ENCODE data around the gene KIAA1217. TPM values are rescaled to one million over a fixed set of nuclear protein-coding genes. Genes with fewer than 3 reads are reported as not detected.

Gene KIAA1217
- total RNA-seq, 1 experiment from 2014 or later: 7.8 TPM

DNA sequence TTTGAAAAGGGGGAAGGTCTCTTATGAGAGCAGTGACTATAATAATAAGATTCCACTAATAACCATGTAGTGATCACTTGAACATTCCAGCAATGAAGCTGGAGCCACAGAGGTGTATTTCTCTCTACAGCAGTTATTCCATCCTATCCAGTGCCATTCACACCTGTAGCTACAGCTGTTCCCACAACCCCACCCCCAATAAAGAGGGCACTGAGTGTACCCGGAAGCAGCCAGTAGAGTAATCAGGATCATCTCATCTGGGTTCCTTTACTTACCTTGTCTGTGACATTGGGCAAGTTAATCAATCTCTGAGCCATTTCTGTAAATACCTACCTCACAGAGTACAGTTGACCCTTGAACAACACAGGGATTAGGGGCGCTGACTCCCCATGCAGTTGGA lies 188.7 kb downstream of the KIAA1217 start (continued):
- TF ChIP-seq, protein P1, sequence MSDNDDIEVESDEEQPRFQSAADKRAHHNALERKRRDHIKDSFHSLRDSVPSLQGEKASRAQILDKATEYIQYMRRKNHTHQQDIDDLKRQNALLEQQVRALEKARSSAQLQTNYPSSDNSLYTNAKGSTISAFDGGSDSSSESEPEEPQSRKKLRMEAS (IDR thresholded peaks at IDR 0.05): no peak

- no peak for ATAC-seq
- no peak for TF ChIP-seq YY1 (IDR thresholded peaks at IDR 0.05; ENCODE audit: extremely low read depth, insufficient replicate concordance, low read depth, low read length)
- no peak for TF ChIP-seq POLR2A (IDR thresholded peaks at IDR 0.05; ENCODE audit: borderline replicate concordance, extremely low read depth, insufficient read depth, insufficient read length)
- TF ChIP-seq, protein P2, sequence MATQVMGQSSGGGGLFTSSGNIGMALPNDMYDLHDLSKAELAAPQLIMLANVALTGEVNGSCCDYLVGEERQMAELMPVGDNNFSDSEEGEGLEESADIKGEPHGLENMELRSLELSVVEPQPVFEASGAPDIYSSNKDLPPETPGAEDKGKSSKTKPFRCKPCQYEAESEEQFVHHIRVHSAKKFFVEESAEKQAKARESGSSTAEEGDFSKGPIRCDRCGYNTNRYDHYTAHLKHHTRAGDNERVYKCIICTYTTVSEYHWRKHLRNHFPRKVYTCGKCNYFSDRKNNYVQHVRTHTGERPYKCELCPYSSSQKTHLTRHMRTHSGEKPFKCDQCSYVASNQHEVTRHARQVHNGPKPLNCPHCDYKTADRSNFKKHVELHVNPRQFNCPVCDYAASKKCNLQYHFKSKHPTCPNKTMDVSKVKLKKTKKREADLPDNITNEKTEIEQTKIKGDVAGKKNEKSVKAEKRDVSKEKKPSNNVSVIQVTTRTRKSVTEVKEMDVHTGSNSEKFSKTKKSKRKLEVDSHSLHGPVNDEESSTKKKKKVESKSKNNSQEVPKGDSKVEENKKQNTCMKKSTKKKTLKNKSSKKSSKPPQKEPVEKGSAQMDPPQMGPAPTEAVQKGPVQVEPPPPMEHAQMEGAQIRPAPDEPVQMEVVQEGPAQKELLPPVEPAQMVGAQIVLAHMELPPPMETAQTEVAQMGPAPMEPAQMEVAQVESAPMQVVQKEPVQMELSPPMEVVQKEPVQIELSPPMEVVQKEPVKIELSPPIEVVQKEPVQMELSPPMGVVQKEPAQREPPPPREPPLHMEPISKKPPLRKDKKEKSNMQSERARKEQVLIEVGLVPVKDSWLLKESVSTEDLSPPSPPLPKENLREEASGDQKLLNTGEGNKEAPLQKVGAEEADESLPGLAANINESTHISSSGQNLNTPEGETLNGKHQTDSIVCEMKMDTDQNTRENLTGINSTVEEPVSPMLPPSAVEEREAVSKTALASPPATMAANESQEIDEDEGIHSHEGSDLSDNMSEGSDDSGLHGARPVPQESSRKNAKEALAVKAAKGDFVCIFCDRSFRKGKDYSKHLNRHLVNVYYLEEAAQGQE (IDR thresholded peaks at IDR 0.05; ENCODE audit: low read depth): no peak
- no peak for TF ChIP-seq EGR1 (IDR thresholded peaks at IDR 0.05; ENCODE audit: low read depth)
- no peak for TF ChIP-seq SIN3A (IDR thresholded peaks at IDR 0.05; ENCODE audit: low read depth)
- TF ChIP-seq TCF7L2 (IDR thresholded peaks at IDR 0.05; ENCODE audit: borderline replicate concordance, extremely low read depth, insufficient read depth, insufficient read length): no peak
- Histone ChIP-seq H3K9ac (ENCODE audit: low read length) (no peak overlapping the region), H2AFZ (ENCODE audit: low read depth, low read length, poor library complexity, severe bottlenecking) (no peak overlapping the region), H4K20me1 (ENCODE audit: insufficient read depth) (no peaks in the 10 kb centered on the region), H3K4me2 (ENCODE audit: low read length) (no peak overlapping the region), H3K4me3 (replicated peaks in 1 of 2; ENCODE audit: low read depth in 1 of 2, low read length in 2 of 2) (no peak overlapping the region), H3K79me2 (ENCODE audit: insufficient read depth, low read length) (no peaks in the 10 kb centered on the region), H3K27me3 (ENCODE audit: insufficient read depth, low read length) (peaks cover 38% of the 10 kb centered on the region), H3K9me3 (ENCODE audit: control insufficient read depth in 1 of 2, insufficient read depth in 1 of 2, low read depth in 1 of 2, low read length in 2 of 2) (no peaks in the 10 kb centered on the region), H3K9me2 (ENCODE audit: insufficient read depth) (no peaks in the 10 kb centered on the region), H3K36me3 (ENCODE audit: control insufficient read depth in 1 of 2, insufficient read depth in 2 of 2, low read length in 2 of 2) (no peaks in the 10 kb centered on the region), H3K4me1 (ENCODE audit: control insufficient read depth in 1 of 2, insufficient read depth in 2 of 2, low read length in 2 of 2) (no peaks in the 10 kb centered on the region), H3K27ac (ENCODE audit: low read depth, low read length) (no peak overlapping the region)
- ChIA-PET CTCF (no interaction called here), POLR2A (no interaction called here), RAD21 (ENCODE audit: low non-redundant PET in 1 of 2, low total read pairs in 2 of 2, uncharacterized antibody in 2 of 2, unreplicated experiment in 2 of 2) (no interaction called here)
- no TSS peak for BruUV-seq (replicated peaks)
- intact Hi-C loops (cut with micrococcal nuclease): no loop called here
- no peak for DNase-seq (ENCODE audit: low read depth, low spot score)
These were observed 195.6 kb downstream of the KIAA1217 start for GRCh38 chr10:24404567-24404966.
